OCI-LY3 (cell line): ENCODE data around the gene NSUN5.

ENCODE experiments used
- EZH2phosphoT487 ChIP-seq: fragments of 200-600 bp; shearing (Covaris generic); IDR thresholded peaks from 2 replicates; pipeline ENCODE4 v1.6.1; 2018; ENCODE audit warnings: antibody characterized with exemption, mixed run types, low read depth
- TF ChIP-seq, protein P1 (sequence below): fragments of 200-600, 300-600 bp; sonication (generic); IDR thresholded peaks from 2 replicates; pipeline ENCODE4 v1.5.1; 2014; ENCODE audit warnings: antibody characterized with exemption, low read length, low read depth

DNA sequence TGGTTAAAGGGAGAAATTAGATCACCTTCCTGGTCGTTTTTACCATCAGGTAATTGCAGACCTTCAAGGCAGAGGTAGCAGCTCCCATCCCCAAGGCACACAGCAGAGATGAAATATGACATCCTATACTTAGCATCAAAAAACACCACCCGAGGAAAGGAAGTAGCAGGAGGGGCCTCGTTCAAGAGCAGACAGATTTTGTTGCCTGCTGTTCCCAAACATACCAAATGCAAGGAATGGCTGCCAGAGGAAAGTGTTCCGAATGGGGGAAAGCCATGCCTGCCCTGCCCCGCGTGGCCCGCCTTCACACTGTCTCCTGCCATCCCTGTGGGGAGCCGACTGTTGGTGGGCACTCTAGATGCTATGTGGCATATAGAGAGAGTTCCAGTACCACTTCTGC lies 37.3 kb upstream of the NSUN5 start:
- TF ChIP-seq, protein P1, sequence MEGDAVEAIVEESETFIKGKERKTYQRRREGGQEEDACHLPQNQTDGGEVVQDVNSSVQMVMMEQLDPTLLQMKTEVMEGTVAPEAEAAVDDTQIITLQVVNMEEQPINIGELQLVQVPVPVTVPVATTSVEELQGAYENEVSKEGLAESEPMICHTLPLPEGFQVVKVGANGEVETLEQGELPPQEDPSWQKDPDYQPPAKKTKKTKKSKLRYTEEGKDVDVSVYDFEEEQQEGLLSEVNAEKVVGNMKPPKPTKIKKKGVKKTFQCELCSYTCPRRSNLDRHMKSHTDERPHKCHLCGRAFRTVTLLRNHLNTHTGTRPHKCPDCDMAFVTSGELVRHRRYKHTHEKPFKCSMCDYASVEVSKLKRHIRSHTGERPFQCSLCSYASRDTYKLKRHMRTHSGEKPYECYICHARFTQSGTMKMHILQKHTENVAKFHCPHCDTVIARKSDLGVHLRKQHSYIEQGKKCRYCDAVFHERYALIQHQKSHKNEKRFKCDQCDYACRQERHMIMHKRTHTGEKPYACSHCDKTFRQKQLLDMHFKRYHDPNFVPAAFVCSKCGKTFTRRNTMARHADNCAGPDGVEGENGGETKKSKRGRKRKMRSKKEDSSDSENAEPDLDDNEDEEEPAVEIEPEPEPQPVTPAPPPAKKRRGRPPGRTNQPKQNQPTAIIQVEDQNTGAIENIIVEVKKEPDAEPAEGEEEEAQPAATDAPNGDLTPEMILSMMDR: no peak
- TF ChIP-seq EZH2phosphoT487: no peak
